Muscle layer of colon (tissue), 2 donors: ENCODE data around the gene CHMP4A.
"Not testable (repeated sequence)": the region's sequence is repeated elsewhere in the genome, so short reads cannot be mapped to it uniquely, and the experiment has no call there.

Experiments
- H3K27ac ChIP-seq: one replicate; pipeline ENCODE4 v1.7.0; 2013; ENCODE audit warnings: low read depth, mild to moderate bottlenecking, low read length, moderate library complexity
- H3K27me3 ChIP-seq, 2 donors: one replicate each; pipeline ENCODE4 v1.7.0; 2013; ENCODE audit warnings: low read length in 2 of 2, mild to moderate bottlenecking in 2 of 2; ENCODE audit not compliant: insufficient read depth in 2 of 2, control insufficient read depth in 1 of 2
- H3K36me3 ChIP-seq: one replicate; pipeline ENCODE4 v1.7.0; 2013; ENCODE audit warnings: mild to moderate bottlenecking, low read length; ENCODE audit not compliant: insufficient read depth
- H3K4me1 ChIP-seq: one replicate; pipeline ENCODE4 v1.7.0; 2013; ENCODE audit warnings: mild to moderate bottlenecking, low read length; ENCODE audit not compliant: insufficient read depth
- H3K4me3 ChIP-seq, 2 donors: one replicate each; pipeline ENCODE4 v1.7.0; 2013; ENCODE audit warnings: low read length in 2 of 2, low read depth in 1 of 2, mild to moderate bottlenecking in 1 of 2, moderate library complexity in 1 of 2
- H3K9ac ChIP-seq: one replicate; pipeline ENCODE4 v1.7.0; 2013; ENCODE audit warnings: low read length
- H3K9me3 ChIP-seq: one replicate; pipeline ENCODE4 v1.7.0; 2013; ENCODE audit warnings: mild to moderate bottlenecking, low read length
- donor health status: abdominal sarcoma.
- donor health status: Adenocarcinoma of cecum.

Gene CHMP4A

DNA sequence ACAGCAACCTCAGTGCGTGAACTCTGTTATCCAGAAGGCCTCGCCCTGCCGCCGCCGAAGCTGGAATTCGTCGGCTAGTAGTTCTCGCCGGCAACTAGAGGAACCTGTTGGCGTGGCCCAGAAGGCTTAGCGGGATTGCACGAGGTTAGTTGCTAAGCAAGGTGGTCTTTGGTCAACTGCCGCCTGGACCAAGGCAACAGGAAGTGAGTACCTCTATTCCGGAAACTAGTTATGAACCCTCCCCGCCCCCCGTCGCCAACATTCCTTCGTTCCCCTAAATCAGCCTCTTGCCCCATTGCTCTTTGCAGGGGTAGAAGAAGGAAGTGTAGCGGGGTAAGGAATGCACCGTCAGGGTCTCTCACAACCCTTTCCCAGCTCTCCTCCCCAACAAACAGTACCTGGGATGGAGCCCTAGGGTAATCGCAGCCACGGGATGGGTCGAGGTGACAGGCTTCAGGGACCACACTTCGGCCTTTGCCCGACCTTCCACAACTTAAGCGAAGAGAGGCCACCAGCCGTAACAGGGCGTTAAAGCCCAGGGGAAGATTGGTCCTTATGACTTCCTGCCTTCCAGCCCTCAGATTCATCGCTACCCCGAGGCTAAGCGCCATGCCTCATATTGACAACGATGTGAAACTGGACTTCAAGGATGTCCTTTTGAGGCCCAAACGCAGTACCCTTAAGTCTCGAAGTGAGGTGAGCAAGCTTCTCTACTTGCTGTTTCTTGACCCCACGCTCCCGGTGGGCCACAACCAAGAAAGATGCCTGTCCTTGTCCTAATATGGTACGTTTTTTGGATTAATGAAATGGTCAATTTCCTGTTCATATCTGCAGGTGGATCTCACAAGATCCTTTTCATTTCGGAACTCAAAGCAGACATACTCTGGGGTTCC, 19.6 kb upstream of the CHMP4A start, which contains the start of gene GMPR2:
TSS of gene GMPR2 (plus strand) at position 285 of the 893 bp plus-strand sequence. CDS start at position 610, 325 bp downstream.
- Histone ChIP-seq H3K36me3 (peaks cover 38% of the 10 kb centered on the region), H3K27ac (peak within 1 kb of the TSS; percentile 87), H3K4me3 (peak within 1 kb of the TSS; percentile 63 to 81), H3K9ac (peak within 1 kb of the TSS; percentile 57), H3K9me3 (no peaks in the 10 kb centered on the region), H3K4me1 (peaks cover 21% of the 10 kb centered on the region), H3K27me3 (no peaks in the 10 kb centered on the region)

DNA sequence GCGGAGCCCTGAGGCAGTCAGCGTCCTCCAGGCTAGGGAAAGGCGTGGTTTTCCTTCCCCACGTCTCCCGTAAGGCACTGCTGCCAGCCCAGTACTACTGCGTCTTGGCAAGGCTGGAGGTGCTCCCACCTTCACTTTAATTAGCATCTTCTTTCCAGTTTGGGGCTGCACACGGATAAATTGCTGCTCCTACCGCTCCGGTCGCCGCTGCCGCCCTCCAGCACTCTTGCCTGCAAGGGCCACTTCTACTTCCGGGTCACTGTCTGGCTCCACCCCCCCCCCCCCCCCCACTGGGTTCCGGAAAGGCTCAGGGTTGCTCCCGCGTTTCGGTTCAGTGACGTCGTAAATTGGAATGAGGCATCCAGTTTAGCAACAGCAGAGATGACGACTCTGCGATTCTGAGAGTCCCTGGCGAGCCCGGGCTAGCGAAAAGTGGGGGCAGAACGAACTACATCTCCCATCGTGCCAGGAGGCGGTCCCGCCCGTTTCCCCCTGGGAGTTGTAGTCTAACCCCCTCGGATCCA, 18.9 kb upstream of the CHMP4A start, which contains the start of gene NEDD8:
TSS of gene NEDD8 (minus strand) at position 247 of the 524 bp plus-strand sequence. CDS start at position 147, 100 bp downstream.
- Histone ChIP-seq H3K4me1 (peaks cover 21% of the 10 kb centered on the region), H3K9ac (peak within 1 kb of the TSS; percentile 57), H3K9me3 (no peaks in the 10 kb centered on the region), H3K4me3 (peak within 1 kb of the TSS; percentile 63 to 81), H3K36me3 (peaks cover 30% of the 10 kb centered on the region), H3K27ac (peak within 1 kb of the TSS; percentile 87), H3K27me3 (no peaks in the 10 kb centered on the region)

DNA sequence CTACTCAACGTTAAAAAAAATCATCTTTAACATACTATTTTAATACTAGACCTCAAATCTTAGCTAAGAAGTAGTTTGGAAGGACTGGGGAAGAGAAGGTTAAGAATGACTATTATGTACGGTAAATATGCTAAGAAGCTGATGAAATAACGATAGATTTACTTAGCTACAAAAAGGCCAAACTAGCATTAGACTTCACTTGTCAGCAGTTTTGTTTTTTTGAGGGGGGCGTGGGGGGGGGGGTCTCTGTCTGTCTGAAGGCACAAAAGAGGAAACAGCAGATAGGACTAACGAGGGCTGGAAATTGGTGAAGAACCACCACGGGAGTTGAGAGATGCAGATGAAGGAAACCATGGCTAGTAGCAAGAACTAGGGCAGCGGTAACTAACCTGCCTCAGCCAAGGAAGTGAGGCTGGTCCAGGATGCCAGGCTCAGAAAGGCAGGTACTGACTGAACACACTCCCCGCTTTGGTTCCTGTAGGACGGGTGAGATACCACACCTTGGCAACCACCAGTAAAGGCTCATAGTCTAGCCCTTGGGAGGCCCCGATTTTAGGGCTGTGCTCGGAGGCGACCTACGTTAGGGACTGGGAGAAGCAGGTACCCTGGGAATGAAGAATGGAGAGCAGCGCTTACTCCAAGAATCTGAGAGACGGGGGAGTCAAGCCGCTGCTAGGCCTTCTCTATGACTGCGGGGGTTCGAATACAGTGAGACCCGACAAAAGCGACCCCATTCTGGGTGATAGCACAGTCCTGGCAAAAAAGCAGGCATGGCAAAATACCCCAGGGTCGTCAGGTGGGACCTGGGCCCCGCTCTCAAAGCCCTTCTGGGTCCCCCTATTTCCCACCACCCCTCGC, 18.2 kb upstream of the CHMP4A start:
- peak overlapping the region; percentile 55 for H3K9ac ChIP-seq
- H3K4me1 ChIP-seq: peaks cover 21% of the 10 kb centered on the region
- H3K27me3 ChIP-seq: no peaks in the 10 kb centered on the region
- peak overlapping the region; percentile 63 to 81 for H3K4me3 ChIP-seq
- peaks cover 24% of the 10 kb centered on the region for H3K36me3 ChIP-seq
- H3K27ac ChIP-seq: peak overlapping the region; percentile 87
- H3K9me3 ChIP-seq: no peaks in the 10 kb centered on the region

DNA sequence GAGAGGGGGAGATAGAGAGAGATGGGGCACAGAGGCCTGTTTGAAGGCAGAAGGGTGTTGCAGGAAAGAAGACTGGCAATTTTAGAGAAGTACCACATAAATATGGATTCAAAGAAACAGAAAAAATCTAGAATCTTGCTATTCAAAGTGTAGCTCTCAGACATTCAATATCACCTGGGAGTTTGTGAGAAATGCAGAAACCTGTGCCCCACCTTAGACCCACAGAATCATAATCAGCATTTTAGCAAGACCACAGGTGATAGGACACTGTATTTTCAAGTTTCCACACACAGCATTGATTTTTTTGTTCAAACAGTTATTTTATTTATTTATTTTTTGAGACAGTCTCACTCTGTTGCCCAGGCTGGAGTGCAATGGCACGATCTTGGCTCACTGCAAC, 15.6 kb upstream of the CHMP4A start:
- H3K9ac ChIP-seq: no peak overlapping the region
- no peaks in the 10 kb centered on the region for H3K36me3 ChIP-seq
- no peak overlapping the region for H3K4me3 ChIP-seq
- H3K9me3 ChIP-seq: no peaks in the 10 kb centered on the region
- no peaks in the 10 kb centered on the region for H3K27me3 ChIP-seq
- H3K27ac ChIP-seq: no peak overlapping the region
- H3K4me1 ChIP-seq: peaks cover 21% of the 10 kb centered on the region

DNA sequence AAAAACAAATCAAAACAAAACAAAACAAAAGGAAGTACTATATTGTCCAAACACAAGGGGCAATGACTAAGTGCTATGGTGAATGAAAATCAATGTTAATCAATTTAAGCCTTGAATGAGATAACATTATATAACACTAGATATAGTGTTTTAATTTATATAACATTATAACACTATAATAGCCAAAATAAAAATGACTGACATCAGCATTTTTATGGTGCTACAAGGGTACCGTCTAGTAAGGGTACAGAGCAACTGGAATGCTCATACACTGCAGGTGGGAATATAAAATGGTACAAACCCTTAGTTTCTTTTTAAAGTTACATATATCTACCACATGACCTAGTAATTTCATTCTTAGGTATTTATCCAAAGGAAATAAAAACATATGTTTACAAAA, 13.2 kb upstream of the CHMP4A start:
- Histone ChIP-seq H3K27ac (no peak overlapping the region), H3K36me3 (no peaks in the 10 kb centered on the region), H3K9me3 (no peaks in the 10 kb centered on the region), H3K9ac (no peak overlapping the region), H3K27me3 (no peaks in the 10 kb centered on the region), H3K4me3 (no peak overlapping the region), H3K4me1 (peaks cover 10% of the 10 kb centered on the region)

DNA sequence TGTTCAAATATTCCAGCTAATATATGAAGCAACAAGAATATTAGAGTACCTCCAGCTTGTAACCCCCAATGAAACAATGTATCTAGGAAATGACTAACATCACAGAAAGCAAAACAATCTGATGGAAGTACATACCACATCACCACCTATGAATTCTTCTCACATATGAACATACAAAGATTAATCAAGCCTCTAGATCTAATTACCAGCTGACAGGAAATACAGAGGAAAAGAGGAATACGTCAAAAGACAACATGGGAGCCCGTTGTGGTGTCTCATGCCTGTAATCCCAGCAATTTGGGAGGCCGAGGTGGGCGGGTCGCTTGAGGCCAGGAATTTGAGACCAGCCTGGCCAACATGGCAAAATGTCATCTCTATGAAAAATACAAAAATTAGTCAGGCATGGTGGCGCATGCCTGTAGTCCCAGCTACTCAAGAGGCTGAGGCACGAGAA, 11.4 kb upstream of the CHMP4A start:
- H3K4me1 ChIP-seq: no peaks in the 10 kb centered on the region

DNA sequence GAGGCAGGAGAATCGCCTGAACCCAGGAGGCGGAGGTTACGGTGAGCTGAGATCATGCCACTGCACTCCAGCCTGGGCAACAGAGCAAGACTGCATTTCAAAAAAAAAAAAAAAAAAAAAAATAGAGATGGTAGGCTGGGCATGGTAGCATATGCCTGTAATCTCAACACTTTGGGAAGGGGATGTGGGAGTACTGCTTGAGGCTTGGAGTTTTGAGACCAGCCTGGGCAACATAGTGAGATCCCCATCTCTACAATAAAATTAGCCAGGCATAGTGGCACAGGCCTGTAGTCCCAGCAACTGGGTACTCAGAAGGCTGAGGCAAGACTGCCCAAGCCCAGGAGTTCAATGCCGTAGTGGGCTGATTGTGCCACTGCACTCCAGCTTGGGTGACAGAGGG, 9.7 kb upstream of the CHMP4A start:
- H3K4me1 ChIP-seq, H3K9ac ChIP-seq, H3K36me3 ChIP-seq, H3K9me3 ChIP-seq, H3K4me3 ChIP-seq, H3K27ac ChIP-seq, H3K27me3 ChIP-seq: not testable (repeated sequence)

More for the DNA sequence above, 11.4 kb upstream of the CHMP4A start:
- no peaks in the 10 kb centered on the region for H3K27me3 ChIP-seq
- no peaks in the 10 kb centered on the region for H3K9me3 ChIP-seq
- no peaks in the 10 kb centered on the region for H3K36me3 ChIP-seq
- H3K9ac ChIP-seq: no peak overlapping the region
- no peak overlapping the region for H3K4me3 ChIP-seq
- H3K27ac ChIP-seq: no peak overlapping the region

DNA sequence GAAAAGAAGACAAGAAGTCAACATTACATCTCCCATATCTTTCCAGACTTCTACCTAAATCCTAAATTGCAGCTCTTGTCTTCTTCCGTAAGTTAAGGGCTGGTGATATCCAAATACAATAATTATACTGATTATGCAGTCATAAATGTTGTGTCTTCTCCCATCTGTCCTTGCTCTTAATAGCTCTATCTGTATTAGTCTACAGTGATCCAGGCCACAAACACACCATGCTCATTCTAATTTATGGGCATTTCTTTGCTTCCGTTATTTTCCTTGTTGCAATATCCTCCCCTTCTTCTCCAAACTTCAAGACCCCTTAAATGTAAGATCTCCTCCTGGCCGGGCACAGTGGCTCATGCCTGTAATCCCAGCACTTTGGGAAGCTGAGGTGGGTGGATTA, 6.2 kb upstream of the CHMP4A start:
- Histone ChIP-seq H3K9ac (no peak overlapping the region), H3K9me3 (no peaks in the 10 kb centered on the region), H3K27me3 (no peaks in the 10 kb centered on the region), H3K27ac (no peak overlapping the region), H3K4me1 (peaks cover 8% of the 10 kb centered on the region), H3K4me3 (no peak overlapping the region), H3K36me3 (peaks cover 6% of the 10 kb centered on the region)

DNA sequence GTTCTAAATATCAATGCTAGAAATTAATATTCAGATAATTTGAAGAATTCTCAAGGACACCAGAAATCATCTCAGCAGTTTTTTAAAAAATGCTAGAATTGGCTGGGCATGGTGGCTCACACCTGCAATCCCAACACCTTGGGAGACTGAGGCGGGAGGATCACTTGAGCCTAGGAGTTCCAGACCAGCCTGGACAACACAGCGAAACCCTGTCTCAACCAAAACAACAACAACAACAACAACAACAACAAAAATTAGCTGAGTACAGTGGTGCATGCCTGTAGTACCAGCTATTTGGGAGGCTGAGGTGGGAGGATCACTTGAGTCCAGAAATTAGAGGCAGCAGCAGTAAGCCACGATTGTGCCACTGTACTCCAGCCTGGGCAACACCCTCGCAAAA, 5.8 kb upstream of the CHMP4A start:
- Histone ChIP-seq H3K27ac (no peak overlapping the region), H3K4me1 (peaks cover 10% of the 10 kb centered on the region), H3K9me3 (no peaks in the 10 kb centered on the region), H3K9ac (no peak overlapping the region), H3K36me3 (peaks cover 6% of the 10 kb centered on the region), H3K4me3 (no peak overlapping the region), H3K27me3 (no peaks in the 10 kb centered on the region)

DNA sequence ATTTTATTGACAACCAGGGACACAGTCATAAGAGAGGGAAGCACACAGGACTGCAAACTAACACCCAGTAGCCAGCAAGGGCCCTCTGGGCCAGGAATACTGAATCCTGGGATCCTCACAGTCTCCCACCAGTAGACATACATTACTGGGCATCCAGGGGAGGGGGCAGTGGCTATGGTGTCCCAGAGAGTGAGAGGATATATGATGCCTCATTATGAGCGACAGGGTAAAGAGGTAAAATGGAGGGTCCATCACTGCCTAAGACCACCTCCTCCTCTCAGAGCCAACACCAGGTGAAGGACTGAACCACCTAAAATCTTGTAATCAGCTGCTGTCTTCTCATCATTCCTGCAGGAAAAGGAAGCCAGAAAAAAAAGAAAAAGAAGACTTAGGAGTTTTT, 3.6 kb upstream of the CHMP4A start:
- not testable (repeated sequence) for H3K27me3 ChIP-seq, H3K36me3 ChIP-seq, H3K27ac ChIP-seq, H3K4me3 ChIP-seq, H3K9ac ChIP-seq, H3K9me3 ChIP-seq
- H3K4me1 ChIP-seq: peaks cover 17% of the 10 kb centered on the region

DNA sequence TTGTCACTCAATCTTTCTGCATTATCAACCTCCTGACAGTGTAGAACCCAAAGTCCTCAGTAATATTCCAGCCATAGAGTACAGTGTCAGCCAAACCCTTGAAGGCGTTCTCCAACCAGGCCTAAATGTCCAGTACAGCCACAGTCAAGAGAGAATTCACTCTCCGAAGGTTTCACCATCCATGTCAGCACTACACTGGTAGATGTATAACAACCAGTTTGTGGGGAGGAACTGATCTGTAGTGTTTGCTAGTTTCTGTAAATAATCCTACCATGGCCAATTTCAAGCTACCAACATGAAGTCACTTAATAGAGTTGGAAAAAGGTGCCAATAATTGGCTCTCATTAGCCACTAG, 3.0 kb upstream of the CHMP4A start:
- Histone ChIP-seq H3K4me1 (peaks cover 17% of the 10 kb centered on the region), H3K4me3 (peak overlapping the region in 1 of 2 donors; percentile 81), H3K9me3 (no peaks in the 10 kb centered on the region), H3K27me3 (no peaks in the 10 kb centered on the region), H3K27ac (peak overlapping the region; percentile 90), H3K9ac (no peak overlapping the region), H3K36me3 (peaks cover 6% of the 10 kb centered on the region)
